ENCODE results near the gene NBPF12.
"Not testable (repeated sequence)": the region's sequence is repeated elsewhere in the genome, so short reads cannot be mapped to it uniquely, and the experiment has no call there.

GRCh38 chr1:147042891-147043290 lies 104.8 kb downstream of the NBPF12 start:
- not testable (repeated sequence) for TF ChIP-seq POLR2AphosphoS5 (IDR thresholded peaks at IDR 0.05; ENCODE audit: low read depth, low read length); TAF1 (IDR thresholded peaks at IDR 0.05; ENCODE audit: borderline replicate concordance, low read depth, low read length)

All from GM12892 (cell line).